ENCODE measurements around the gene PRKCE.

PRKCE gene

DNA sequence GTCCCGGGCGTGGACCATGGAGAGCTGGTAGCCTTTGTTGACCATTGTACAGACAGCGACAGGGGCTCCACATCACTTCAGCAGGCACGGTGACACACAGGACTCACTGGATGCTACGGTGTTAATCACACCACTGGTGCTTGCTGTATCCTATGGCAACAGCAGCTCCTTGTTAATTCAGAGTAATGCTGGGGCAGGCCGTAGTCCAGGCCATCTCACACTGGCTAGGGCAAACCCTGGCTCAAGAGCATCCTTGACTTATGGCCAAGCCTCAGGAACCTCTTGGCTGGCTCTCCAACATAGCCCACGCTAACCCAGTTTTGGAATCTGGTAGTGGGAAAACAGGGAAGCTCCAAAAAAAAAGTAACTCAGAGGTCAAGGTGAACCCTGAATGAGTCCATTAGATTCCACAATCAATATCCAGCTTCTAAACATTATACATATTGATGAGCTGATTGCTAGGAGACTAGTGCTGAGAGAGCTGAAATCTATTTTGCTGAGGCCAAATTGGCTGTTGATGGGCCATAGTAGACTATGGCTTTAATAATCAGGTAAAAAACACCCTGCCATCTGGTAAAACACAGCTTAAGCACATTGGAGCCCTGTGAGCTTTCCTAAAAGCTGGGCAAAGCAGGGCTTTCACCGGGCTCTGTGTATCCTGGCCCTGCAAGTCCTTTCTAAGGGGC, 253.6 kb downstream of the PRKCE start:
- H3K9ac ChIP-seq (ENCODE audit: insufficient read length, low read depth), result no peak overlapping the region
- H3K36me3 ChIP-seq (ENCODE audit: insufficient read depth, insufficient read length, low read length), result no peaks in the 10 kb centered on the region
- no peak for DNase-seq (ENCODE audit: low read depth, low spot score)

DNA sequence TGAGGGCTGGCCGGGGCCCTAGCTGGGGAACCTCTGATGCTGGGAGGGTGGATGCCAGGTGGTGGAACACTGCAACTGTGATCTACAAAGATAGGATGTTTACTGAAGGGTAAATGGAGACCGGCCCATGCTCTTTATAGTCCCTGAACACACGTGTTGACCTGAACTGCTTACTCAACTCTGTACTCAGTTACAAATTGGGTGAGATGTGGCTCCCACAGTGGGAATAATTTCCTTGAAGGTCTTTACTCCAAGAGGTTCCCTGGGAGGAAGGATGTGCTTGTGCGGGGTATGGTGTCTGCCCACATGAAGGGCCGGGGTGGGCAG, 254.1 kb downstream of the PRKCE start:
- TF ChIP-seq ZNF274 (IDR thresholded peaks at IDR 0.05; ENCODE audit: low read depth, low read length) (no peak), YY1 (IDR thresholded peaks at IDR 0.05; ENCODE audit: insufficient read depth, insufficient read length) (no peak), SUZ12 (IDR thresholded peaks at IDR 0.05; ENCODE audit: extremely low read depth, insufficient read depth, insufficient read length) (no peak)
- Histone ChIP-seq H3K4me1 (ENCODE audit: insufficient read depth, insufficient read length) (no peaks in the 10 kb centered on the region), H3K9ac (ENCODE audit: insufficient read length, low read depth) (no peak overlapping the region), H3K4me3 (ENCODE audit: insufficient read length, low read depth) (no peak overlapping the region), H3K9me3 (ENCODE audit: insufficient read depth, low read length) (no peaks in the 10 kb centered on the region), H3K36me3 (ENCODE audit: insufficient read depth, insufficient read length, low read length) (no peaks in the 10 kb centered on the region), H3K27me3 (ENCODE audit: insufficient read depth, insufficient read length) (no peaks in the 10 kb centered on the region)
- DNase-seq (ENCODE audit: low read depth, low spot score), result no peak

More for the DNA sequence above, 253.6 kb downstream of the PRKCE start:
- Histone ChIP-seq H3K4me1 (ENCODE audit: insufficient read depth, insufficient read length) (no peaks in the 10 kb centered on the region), H3K4me3 (ENCODE audit: insufficient read length, low read depth) (no peak overlapping the region), H3K27me3 (ENCODE audit: insufficient read depth, insufficient read length) (no peaks in the 10 kb centered on the region), H3K9me3 (ENCODE audit: insufficient read depth, low read length) (no peaks in the 10 kb centered on the region)
- TF ChIP-seq YY1 (IDR thresholded peaks at IDR 0.05; ENCODE audit: insufficient read depth, insufficient read length) (no peak), ZNF274 (IDR thresholded peaks at IDR 0.05; ENCODE audit: low read depth, low read length) (no peak), SUZ12 (IDR thresholded peaks at IDR 0.05; ENCODE audit: extremely low read depth, insufficient read depth, insufficient read length) (no peak)

GRCh38 chr2:45907592-45907991, 256.1 kb downstream of the PRKCE start:
- no peak overlapping the region for H3K4me3 ChIP-seq (ENCODE audit: insufficient read length, low read depth)
- H3K9me3 ChIP-seq (ENCODE audit: insufficient read depth, low read length), result no peaks in the 10 kb centered on the region
- no peak for TF ChIP-seq SUZ12 (IDR thresholded peaks at IDR 0.05; ENCODE audit: extremely low read depth, insufficient read depth, insufficient read length)
- no peak for TF ChIP-seq YY1 (IDR thresholded peaks at IDR 0.05; ENCODE audit: insufficient read depth, insufficient read length)
- no peak for TF ChIP-seq ZNF274 (IDR thresholded peaks at IDR 0.05; ENCODE audit: low read depth, low read length)
- H3K9ac ChIP-seq (ENCODE audit: insufficient read length, low read depth), result no peak overlapping the region
- H3K27me3 ChIP-seq (ENCODE audit: insufficient read depth, insufficient read length), result no peaks in the 10 kb centered on the region
- no peak for DNase-seq (ENCODE audit: low read depth, low spot score)
- H3K36me3 ChIP-seq (ENCODE audit: insufficient read depth, insufficient read length, low read length), result no peaks in the 10 kb centered on the region
- no peaks in the 10 kb centered on the region for H3K4me1 ChIP-seq (ENCODE audit: insufficient read depth, insufficient read length)

- Histone ChIP-seq H3K4me1 (ENCODE audit: insufficient read depth, insufficient read length) (no peaks in the 10 kb centered on the region), H3K36me3 (ENCODE audit: insufficient read depth, insufficient read length, low read length) (no peaks in the 10 kb centered on the region)
- no peak for DNase-seq (ENCODE audit: low read depth, low spot score)
These were observed 257.1 kb downstream of the PRKCE start for GRCh38 chr2:45908316-45909170.

GRCh38 chr2:45909171-45909565, 257.7 kb downstream of the PRKCE start:
- Histone ChIP-seq H3K9me3 (ENCODE audit: insufficient read depth, low read length) (no peaks in the 10 kb centered on the region), H3K4me3 (ENCODE audit: insufficient read length, low read depth) (no peak overlapping the region), H3K27me3 (ENCODE audit: insufficient read depth, insufficient read length) (no peaks in the 10 kb centered on the region), H3K9ac (ENCODE audit: insufficient read length, low read depth) (no peak overlapping the region), H3K4me1 (ENCODE audit: insufficient read depth, insufficient read length) (no peaks in the 10 kb centered on the region), H3K36me3 (ENCODE audit: insufficient read depth, insufficient read length, low read length) (no peaks in the 10 kb centered on the region)
- TF ChIP-seq SUZ12 (IDR thresholded peaks at IDR 0.05; ENCODE audit: extremely low read depth, insufficient read depth, insufficient read length) (no peak), ZNF274 (IDR thresholded peaks at IDR 0.05; ENCODE audit: low read depth, low read length) (no peak)
- DNase-seq (ENCODE audit: low read depth, low spot score), result no peak

More at GRCh38 chr2:45908316-45909170, 257.1 kb downstream of the PRKCE start:
- Histone ChIP-seq H3K9ac (ENCODE audit: insufficient read length, low read depth) (no peak overlapping the region), H3K27me3 (ENCODE audit: insufficient read depth, insufficient read length) (no peaks in the 10 kb centered on the region), H3K9me3 (ENCODE audit: insufficient read depth, low read length) (no peaks in the 10 kb centered on the region), H3K4me3 (ENCODE audit: insufficient read length, low read depth) (no peak overlapping the region)
- TF ChIP-seq YY1 (IDR thresholded peaks at IDR 0.05; ENCODE audit: insufficient read depth, insufficient read length) (no peak), SUZ12 (IDR thresholded peaks at IDR 0.05; ENCODE audit: extremely low read depth, insufficient read depth, insufficient read length) (no peak), ZNF274 (IDR thresholded peaks at IDR 0.05; ENCODE audit: low read depth, low read length) (no peak)

DNA sequence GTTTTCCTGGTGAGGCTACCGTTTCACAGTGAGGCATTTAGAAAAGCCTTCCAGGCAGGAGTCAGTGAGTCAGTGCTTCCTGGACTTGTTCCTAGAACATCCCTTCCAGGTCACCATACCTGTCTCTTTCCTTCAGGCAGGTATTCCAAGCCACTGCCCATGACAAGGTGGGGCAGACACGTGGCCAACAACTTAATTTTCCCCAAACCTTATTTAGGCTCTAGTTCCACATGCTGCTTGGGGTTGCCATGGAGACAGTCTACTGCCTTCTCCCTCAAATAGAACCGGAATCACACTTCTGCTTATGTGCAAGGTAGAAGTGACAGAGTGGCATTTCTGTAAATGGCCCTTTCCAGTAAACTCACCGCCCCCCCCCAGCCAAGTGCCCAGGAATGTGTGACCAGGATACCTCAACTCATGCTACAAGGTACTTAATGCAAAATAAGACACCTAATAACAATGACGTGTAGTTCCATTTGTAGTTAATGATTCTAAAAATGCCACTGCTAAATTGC, 258.3 kb downstream of the PRKCE start:
- Histone ChIP-seq H3K9ac (ENCODE audit: insufficient read length, low read depth) (no peak overlapping the region), H3K4me1 (ENCODE audit: insufficient read depth, insufficient read length) (no peaks in the 10 kb centered on the region), H3K4me3 (ENCODE audit: insufficient read length, low read depth) (no peak overlapping the region), H3K36me3 (ENCODE audit: insufficient read depth, insufficient read length, low read length) (no peaks in the 10 kb centered on the region), H3K27me3 (ENCODE audit: insufficient read depth, insufficient read length) (no peaks in the 10 kb centered on the region), H3K9me3 (ENCODE audit: insufficient read depth, low read length) (no peaks in the 10 kb centered on the region)
- no peak for DNase-seq (ENCODE audit: low read depth, low spot score)
- no peak for TF ChIP-seq ZNF274 (IDR thresholded peaks at IDR 0.05; ENCODE audit: low read depth, low read length)
- TF ChIP-seq SUZ12 (IDR thresholded peaks at IDR 0.05; ENCODE audit: extremely low read depth, insufficient read depth, insufficient read length), result no peak
- TF ChIP-seq YY1 (IDR thresholded peaks at IDR 0.05; ENCODE audit: insufficient read depth, insufficient read length), result no peak

DNA sequence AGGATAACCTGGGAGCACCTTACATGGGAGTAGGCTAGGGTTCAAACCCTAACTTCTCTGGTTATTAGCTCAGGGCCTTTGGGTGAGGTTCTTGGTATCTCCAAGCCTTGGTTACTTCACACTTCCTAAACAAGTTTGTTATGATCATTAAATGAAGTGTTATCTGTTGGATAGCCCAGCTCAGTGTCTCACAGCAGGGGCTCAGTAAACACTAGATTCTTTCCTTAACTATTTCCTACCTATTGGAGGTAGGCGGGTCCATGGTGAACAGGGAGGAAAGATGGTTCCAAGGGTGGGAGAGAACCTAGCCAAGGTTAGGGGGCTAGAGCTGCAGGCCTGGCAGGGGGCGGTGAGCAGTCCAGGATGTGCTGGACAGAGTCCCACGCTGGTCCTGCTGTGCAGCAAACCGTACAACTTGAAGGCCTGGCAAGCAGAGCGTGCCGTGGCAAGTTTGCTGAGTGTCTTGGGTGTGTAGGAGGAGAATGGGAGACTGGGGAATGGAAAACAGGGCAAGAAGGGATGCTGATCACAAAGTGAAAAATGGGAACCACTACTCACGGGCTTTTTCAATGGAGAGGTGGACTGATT, 259.1 kb downstream of the PRKCE start:
- H3K9ac ChIP-seq (ENCODE audit: insufficient read length, low read depth), result no peak overlapping the region
- H3K36me3 ChIP-seq (ENCODE audit: insufficient read depth, insufficient read length, low read length), result no peaks in the 10 kb centered on the region
- no peak for DNase-seq (ENCODE audit: low read depth, low spot score)
- no peak overlapping the region for H3K4me3 ChIP-seq (ENCODE audit: insufficient read length, low read depth)
- no peaks in the 10 kb centered on the region for H3K27me3 ChIP-seq (ENCODE audit: insufficient read depth, insufficient read length)
- H3K4me1 ChIP-seq (ENCODE audit: insufficient read depth, insufficient read length), result no peaks in the 10 kb centered on the region
- no peak for TF ChIP-seq ZNF274 (IDR thresholded peaks at IDR 0.05; ENCODE audit: low read depth, low read length)
- no peaks in the 10 kb centered on the region for H3K9me3 ChIP-seq (ENCODE audit: insufficient read depth, low read length)

Measured in NT2/D1 (cell line).